ENCODE data around the gene KCTD8.

- no peak for TF ChIP-seq CTCF (IDR thresholded peaks at IDR 0.05)
- no peak for TF ChIP-seq POLR2A (IDR thresholded peaks at IDR 0.05)
These were observed 129.5 kb downstream of the KCTD8 start for GRCh38 chr4:44319129-44319528.

Measured in right lobe of liver (tissue), 4 donors.